NCI-H187 (cell line): Measurements from ENCODE around the gene DEPDC1B.
"Not testable (repeated sequence)": the region's sequence is repeated elsewhere in the genome, so short reads cannot be mapped to it uniquely, and the experiment has no call there.

Experiments
- DNase-seq, 2 experiments: peaks; one replicate each; lab custom pipeline; 2025; lab: John Stamatoyannopoulos, UW

Gene DEPDC1B

GRCh38 chr5:60698336-60698735 lies 1.6 kb downstream of the DEPDC1B start:
- DNase-seq = no peak

GRCh38 chr5:60690326-60690725 lies 9.6 kb downstream of the DEPDC1B start:
- DNase-seq = no peak

GRCh38 chr5:60688980-60689379 lies 11.0 kb downstream of the DEPDC1B start:
- no peak for DNase-seq

GRCh38 chr5:60687927-60688720 lies 11.8 kb downstream of the DEPDC1B start:
- no peak for DNase-seq

GRCh38 chr5:60686157-60686556 lies 13.8 kb downstream of the DEPDC1B start:
- no peak for DNase-seq

DNA sequence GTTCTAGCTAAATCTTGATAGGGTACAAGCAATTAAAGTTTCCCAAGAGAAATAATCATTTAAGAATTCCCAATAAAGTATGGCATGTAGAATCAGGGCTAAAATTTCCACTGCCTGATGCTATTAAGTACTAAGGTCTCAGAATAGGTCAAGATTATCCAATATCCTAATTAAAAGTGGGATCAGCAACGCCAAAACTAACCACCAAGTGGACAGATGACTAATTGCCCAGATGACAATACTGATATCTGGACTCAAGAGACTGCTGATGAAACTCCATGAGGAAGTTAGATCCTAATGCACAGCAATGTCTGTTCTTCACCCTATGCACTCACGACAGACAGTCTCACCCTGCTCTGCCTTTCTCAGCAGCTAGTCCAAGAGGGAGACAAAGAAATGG lies 14.3 kb downstream of the DEPDC1B start:
- DNase-seq = no peak

- no peak for DNase-seq
Measured at GRCh38 chr5:60685028-60685427, 14.9 kb downstream of the DEPDC1B start.

DNA sequence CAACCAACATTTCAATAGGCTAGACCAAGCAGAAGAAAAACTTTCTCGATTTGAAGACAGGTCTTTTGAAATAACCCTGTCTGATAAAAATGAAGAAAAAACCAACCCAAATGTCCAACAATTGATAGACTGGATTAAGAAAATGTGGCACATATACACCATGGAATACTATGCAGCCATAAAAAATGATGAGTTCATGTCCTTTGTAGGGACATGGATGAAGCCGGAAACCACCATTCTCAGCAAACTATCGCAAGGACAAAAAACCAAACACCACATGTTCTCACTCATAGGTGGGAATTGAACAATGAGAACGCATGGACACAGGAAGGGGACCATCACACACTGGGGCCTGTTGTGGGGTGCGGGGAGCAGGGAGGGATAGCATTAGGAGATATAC lies 18.0 kb downstream of the DEPDC1B start:
- not testable (repeated sequence) for DNase-seq

DNA sequence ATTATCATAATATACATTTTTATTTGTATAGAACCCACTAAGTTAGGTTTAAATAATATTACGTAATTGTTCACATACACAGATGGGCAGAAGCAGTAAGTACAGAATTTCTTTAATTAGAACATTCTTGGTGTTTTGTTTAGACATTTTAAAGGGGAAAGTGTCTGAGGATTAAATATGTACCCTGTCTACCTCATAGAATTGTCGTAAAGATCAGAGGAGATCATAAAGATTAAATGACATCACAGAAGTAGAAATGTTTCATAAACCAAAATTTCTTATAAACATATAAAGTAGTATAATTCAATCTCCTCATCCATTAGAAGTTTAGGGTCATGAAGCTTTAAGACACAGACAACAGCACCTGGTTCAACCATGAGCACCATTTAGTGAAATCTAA lies 20.1 kb downstream of the DEPDC1B start:
- no peak for DNase-seq

DNA sequence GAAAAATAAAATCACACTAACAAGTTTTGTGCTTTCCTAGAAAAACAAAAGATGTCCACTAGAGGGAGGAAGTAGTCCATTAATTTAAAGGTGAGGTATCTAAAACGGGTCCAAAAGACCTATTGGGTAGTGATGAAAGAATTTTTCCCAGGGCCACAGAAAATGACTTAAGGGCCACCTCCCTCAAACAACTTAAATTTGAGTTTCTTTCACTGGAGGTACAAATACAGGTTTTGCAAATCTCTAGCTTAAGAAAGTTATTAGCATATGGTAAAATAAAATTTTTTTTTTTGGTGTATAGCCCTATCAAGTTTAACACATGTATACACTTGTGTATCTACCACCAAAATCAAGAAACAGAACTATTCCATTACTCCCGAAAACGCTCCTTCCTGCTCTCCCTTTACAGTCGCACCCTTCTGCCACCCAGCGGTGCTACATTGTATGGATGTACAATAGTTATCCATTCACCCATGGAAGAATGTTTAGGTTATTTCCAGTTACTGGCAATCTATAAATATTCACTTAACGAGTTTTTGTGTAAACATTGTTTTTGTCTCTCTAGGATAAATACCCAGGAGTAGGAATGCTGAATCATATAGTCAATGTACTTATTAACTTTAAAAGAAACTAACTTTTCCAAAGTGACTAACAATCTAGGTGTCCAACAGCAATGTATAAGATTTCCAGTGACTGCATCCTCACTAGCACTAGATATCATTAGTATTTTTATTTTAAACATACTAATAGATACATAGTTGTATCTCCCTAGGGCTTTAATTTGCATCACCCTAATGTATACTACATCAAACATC lies 21.9 kb downstream of the DEPDC1B start:
- DNase-seq = no peak

DNA sequence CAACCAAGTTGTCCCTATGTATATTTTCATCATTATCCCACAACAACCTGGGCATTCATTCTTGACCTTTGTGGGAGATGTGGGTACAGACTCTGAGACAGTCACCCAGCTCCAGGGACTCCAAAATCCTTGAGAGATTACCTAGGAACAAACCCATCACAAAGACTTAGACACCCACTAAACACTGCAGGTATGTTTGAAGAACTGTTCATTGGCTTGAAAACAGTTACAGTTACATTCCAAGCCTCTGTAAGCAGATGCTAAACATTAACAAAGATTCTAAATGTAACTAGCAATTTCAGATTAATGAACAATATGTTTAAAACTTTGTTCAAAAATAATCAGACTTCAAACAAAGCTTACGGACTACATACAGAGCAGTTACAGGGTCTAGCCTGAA lies 24.7 kb downstream of the DEPDC1B start:
- no peak for DNase-seq

DNA sequence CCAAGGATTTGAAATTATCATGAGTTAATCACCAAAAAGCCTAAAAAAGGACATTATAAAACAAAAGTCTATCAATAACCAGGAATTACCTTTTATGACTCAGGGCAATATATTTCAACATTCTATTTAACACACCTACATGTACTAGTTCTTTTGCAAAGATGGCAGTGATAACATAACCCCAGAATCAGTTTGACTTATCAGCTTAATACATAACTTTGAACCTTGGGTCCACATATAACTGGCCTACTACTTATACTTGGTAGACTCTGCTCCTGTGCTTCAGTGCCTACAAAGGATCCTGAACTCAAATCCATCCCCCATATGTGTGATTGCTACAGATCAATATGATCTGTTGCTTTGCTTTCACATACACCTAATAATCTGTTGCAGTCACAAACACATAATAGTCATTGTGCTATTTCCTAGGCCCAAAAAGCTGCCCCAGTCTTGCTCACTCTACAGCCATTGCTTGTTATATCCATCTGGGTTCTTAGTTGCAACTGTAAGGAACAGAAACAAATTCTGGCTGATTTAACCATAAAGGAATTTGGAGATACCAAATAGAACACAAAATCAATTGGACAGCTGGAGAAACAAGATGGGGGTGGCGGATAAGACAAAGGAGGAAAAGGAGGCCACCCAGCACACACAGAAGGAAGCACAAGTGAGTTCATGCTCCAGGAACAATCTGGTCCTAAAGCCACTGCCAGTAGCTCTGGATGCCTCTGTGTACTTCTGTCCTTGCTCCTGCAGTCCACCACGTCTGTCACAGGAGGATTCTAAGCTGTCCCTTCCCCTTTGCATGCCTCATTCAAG lies 25.5 kb downstream of the DEPDC1B start:
- DNase-seq = no peak

DNA sequence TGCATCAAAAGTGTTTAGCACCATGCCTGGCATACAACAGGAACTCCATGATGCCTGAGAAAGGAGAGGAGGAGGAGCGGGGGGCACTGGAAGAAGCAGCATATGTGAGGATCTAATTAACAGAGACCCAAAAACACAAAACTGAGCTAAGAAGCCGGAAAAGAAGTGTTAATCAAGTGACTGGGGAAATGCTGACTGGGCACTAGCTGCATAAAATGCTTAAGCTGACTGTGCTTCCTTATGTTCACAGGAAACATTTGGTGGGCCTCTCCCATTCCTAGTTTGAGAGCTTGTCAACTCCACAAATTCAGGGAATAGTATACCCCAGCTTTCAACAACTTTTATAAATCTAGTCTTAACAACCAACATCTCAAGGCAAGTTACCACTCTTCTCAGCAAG lies 26.6 kb downstream of the DEPDC1B start:
- DNase-seq = no peak

GRCh38 chr5:60672693-60673264 lies 27.2 kb downstream of the DEPDC1B start:
- no peak for DNase-seq

DNA sequence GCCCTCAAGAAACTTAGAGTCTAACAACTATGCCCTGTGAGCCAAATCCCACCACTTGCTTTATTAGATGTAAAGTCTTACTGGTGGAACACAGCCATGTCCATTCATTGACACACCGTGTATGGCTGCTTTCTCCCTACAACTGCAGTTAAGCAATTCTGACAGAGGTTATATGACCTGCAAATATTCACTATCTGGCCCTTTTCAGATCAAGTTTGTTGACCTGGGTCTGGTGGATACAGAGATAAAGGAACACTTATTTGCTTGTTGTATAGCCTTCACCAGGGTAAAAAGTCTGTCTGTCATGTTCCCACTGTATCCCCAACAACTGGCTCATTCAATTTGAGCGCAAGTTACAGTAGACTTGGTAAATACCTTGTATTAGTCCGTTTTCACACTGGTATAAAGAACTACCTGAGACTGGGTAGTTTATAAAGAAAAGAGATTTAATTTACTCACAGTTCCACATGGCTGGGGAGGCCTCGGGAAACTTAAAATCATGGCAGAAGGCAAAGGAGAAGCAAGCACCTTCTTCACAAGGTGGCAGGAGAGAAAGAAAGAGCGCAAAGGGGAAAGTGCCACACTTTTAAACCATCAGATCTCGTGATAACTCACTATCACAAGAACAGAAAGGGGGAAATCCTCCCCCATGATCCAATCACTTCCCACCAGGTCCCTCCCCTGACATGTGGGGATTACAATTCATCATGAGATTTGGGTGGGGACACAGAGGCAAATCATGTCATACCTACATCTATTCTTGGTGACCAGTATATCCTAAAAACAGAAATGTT lies 27.9 kb downstream of the DEPDC1B start:
- no peak for DNase-seq

DNA sequence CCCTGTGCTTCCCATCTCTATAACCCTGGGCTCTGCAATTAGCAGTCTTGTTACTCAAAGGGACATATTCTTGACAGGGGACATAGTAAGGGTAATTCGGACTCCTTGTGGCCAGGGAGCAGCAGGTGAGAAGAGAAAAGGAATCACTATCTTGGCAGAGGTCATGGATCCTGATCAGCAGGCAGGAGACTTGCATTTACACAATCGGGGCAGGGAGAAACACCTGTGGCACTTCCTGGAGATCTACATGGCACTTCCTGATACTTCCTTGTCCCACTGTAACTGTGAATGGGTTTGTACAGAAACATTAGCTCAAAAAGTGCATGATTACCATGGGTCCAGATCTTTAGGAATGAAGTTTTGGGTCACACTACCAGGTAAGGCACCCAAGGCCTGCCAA lies 29.2 kb downstream of the DEPDC1B start:
- DNase-seq = no peak

- peak in 1 of 2 experiments; percentile 7 for DNase-seq
Measured at GRCh38 chr5:60668686-60669304, 31.2 kb downstream of the DEPDC1B start.

- no peak for DNase-seq
Measured at GRCh38 chr5:60651872-60652620, 47.9 kb downstream of the DEPDC1B start.

- no peak for DNase-seq
Measured at GRCh38 chr5:60649288-60649917, 50.6 kb downstream of the DEPDC1B start.

DNA sequence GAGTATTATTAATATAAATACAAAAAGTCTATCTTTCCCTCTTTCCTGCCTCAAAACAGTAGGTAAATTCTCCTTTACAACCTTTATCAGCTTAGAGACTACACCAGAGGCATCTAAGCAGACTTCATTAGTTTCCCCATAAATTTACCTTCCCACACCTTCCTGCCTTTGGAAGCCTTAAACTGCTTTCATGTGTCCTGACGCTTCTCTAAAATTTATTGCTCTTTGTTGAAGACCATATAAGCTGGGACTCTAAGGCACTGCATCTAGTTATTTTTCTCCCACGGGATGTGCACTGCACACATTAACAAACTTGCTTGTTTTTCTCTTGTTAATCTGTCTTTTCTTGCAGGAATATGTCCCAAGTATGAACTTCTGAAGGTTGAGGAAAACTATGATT lies 51.8 kb downstream of the DEPDC1B start:
- DNase-seq = no peak
